Upper lobe of left lung (tissue), 4 donors: ENCODE measurements around the gene LRG1.

ENCODE experiments used
- EP300 ChIP-seq, 4 donors: sonication (generic); formaldehyde crosslinking; IDR thresholded peaks; one replicate each; pipeline ENCODE4 v1.5.1; 2017; ENCODE audit warnings: antibody characterized with exemption in 4 of 4, control low read depth in 2 of 4
- POLR2A ChIP-seq, 4 donors: fragments of 450-650 bp; IDR thresholded peaks; one replicate each; pipeline ENCODE4 v1.5.1; 2016 to 2017; ENCODE audit warnings: antibody characterized with exemption in 4 of 4, mild to moderate bottlenecking in 2 of 4
- TF ChIP-seq, protein P1 (sequence below), 6 experiments: fragments of 450-650 bp in 4 of 6; fragments of 200-600 bp in 2 of 6; sonication (generic) in 2 of 6; IDR thresholded peaks; one replicate each; pipeline ENCODE4 v1.5.1; 2016 to 2019; ENCODE audit warnings: antibody characterized with exemption in 6 of 6

DNA sequence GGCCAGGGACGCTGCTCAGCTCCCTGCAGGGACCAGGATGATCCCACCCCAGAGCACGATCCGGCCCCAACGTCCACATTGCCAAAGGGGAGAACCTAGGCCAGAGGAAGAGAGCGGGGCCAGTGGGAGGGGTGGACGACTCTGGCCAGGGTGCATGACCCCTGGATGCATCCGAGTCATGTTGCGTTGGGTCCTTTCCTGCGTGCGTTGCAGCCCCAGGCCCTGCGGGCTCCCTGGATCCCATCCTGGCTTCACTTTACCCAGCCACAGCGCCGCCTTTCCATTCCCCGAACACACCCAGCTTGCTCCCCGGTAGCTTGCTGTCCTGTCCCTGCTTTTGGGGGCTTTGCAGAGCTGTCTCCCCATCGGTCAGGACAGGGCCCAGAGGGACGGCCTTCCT is 32.0 kb downstream of the LRG1 start:
- no peak for TF ChIP-seq POLR2A (IDR thresholded peaks at IDR 0.05)
- TF ChIP-seq, protein P1, sequence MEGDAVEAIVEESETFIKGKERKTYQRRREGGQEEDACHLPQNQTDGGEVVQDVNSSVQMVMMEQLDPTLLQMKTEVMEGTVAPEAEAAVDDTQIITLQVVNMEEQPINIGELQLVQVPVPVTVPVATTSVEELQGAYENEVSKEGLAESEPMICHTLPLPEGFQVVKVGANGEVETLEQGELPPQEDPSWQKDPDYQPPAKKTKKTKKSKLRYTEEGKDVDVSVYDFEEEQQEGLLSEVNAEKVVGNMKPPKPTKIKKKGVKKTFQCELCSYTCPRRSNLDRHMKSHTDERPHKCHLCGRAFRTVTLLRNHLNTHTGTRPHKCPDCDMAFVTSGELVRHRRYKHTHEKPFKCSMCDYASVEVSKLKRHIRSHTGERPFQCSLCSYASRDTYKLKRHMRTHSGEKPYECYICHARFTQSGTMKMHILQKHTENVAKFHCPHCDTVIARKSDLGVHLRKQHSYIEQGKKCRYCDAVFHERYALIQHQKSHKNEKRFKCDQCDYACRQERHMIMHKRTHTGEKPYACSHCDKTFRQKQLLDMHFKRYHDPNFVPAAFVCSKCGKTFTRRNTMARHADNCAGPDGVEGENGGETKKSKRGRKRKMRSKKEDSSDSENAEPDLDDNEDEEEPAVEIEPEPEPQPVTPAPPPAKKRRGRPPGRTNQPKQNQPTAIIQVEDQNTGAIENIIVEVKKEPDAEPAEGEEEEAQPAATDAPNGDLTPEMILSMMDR (IDR thresholded peaks at IDR 0.05) = no peak
- no peak for TF ChIP-seq EP300 (IDR thresholded peaks at IDR 0.05)
